ENCODE data around the gene RTF2.

Gene RTF2, protein sequence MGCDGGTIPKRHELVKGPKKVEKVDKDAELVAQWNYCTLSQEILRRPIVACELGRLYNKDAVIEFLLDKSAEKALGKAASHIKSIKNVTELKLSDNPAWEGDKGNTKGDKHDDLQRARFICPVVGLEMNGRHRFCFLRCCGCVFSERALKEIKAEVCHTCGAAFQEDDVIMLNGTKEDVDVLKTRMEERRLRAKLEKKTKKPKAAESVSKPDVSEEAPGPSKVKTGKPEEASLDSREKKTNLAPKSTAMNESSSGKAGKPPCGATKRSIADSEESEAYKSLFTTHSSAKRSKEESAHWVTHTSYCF

GRCh38 chr20:56468316-56469076 is at the start of gene RTF2:
TSS of gene RTF2 (plus strand) at chr20:56468627. CDS start at chr20:56468698, 71 bp downstream.
- DNase-seq (ENCODE audit: low read depth) = peak; percentile 86
- peak within 1 kb of the TSS; percentile 71 for H3K4me3 ChIP-seq (ENCODE audit: low read depth, low read length)
- TF ChIP-seq CTCF (IDR thresholded peaks at IDR 0.05; ENCODE audit: low read depth, low read length, missing control alignments) = no peak

DNA sequence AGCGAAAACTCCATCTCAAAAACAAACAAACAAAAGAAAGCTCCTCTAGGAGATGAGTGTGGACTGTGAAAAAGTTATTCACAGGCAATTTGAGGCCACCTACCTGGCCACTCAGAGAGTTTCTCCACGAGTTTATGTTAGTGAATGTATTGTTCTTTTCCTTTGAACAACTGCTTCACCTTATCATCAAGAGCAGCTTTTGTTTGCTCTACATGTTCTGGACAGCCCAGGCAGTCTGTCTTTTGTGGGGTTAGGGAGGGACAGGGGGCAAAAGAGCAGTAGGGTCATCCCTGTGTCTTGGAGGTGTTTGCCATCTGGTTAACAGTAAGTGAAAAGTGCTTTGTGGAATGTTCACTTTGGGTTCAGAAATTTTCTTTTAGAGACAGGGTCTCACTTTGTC is 48.4 kb upstream of the RTF2 start:
- H3K4me3 ChIP-seq (ENCODE audit: low read depth, low read length) = no peak overlapping the region
- DNase-seq (ENCODE audit: low read depth) = no peak
- no peak for TF ChIP-seq CTCF (IDR thresholded peaks at IDR 0.05; ENCODE audit: low read depth, low read length, missing control alignments)

GRCh38 chr20:56420940-56421688 is 47.3 kb upstream of the RTF2 start:
- no peak overlapping the region for H3K4me3 ChIP-seq (ENCODE audit: low read depth, low read length)
- TF ChIP-seq CTCF (IDR thresholded peaks at IDR 0.05; ENCODE audit: low read depth, low read length, missing control alignments) = no peak
- DNase-seq (ENCODE audit: low read depth) = no peak

DNA sequence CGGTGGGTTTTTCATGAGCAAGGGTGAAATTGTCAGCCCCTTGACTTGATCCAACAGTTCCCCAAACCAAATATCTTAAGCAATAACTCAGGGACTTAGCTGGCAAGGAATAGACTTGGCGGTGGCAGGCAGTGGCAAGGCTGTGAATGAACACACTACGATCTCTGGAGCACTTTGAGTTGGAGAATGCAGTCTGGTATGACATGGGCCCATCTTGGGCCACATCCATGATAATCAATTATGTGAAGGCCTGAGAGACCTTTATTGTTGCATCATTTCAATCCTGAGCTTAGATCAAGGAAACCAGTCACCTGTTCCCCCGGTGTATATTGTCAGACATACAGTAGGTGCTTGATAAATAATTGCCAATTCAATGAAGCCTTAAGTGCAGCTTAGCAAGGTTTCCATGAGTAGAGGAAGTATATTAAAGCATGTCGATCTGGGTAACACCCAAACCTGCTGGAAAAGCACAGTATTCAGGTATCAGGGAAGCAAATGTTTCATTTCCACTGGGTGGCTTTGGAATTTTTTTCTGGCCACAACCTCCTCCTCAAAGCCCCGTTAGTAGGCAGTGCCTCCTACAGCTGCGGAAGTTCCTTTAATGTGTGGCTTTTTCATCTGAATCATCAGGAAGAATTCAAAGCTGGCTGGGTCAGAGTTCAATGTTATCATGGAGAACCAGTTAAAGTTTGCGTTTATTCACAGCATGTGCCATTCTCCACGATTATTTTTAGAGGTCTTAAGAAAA is 46.2 kb upstream of the RTF2 start:
- no peak for TF ChIP-seq CTCF (IDR thresholded peaks at IDR 0.05; ENCODE audit: low read depth, low read length, missing control alignments)
- DNase-seq (ENCODE audit: low read depth) = no peak
- H3K4me3 ChIP-seq (ENCODE audit: low read depth, low read length) = no peak overlapping the region

GRCh38 chr20:56422824-56423189 is 45.6 kb upstream of the RTF2 start:
- no peak for DNase-seq (ENCODE audit: low read depth)
- TF ChIP-seq CTCF (IDR thresholded peaks at IDR 0.05; ENCODE audit: low read depth, low read length, missing control alignments) = no peak
- no peak overlapping the region for H3K4me3 ChIP-seq (ENCODE audit: low read depth, low read length)

DNA sequence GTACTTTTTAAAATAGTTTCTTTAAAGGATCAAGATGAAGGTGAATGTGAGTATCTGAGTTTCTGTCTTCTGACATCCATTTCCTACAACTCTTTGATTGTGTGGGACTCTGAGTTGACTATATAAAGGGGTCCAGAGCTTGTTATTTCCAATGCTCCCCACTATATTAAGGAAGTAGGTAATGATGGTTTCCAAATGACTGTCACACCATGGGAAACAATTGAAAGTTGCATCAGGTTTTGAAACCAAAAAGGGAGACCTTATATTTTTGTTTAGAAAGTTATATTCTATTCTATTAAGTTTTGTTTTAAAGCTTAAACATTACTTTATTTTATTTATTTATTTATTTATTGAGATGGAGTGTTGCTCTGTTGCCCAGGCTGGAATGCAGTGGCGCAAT is 45.2 kb upstream of the RTF2 start:
- TF ChIP-seq CTCF (IDR thresholded peaks at IDR 0.05; ENCODE audit: low read depth, low read length, missing control alignments) = no peak
- no peak for DNase-seq (ENCODE audit: low read depth)
- H3K4me3 ChIP-seq (ENCODE audit: low read depth, low read length) = no peak overlapping the region
